Measurements from ENCODE around the gene ACVR1B. TPM values are rescaled to one million over a fixed set of nuclear protein-coding genes. Genes with fewer than 3 reads are reported as not detected.

Gene ACVR1B
- 92.7 and 112 TPM in 2 replicates for total RNA-seq (2022)
- percentile 97 among the genes with signal in this experiment for Bru-seq, nascent RNA
- percentile 93 among the genes with signal in this experiment for BruChase-seq, experiment 1, labeled RNA remaining after a 2-hour chase
- BruChase-seq, experiment 2, labeled RNA remaining after a 6-hour chase = percentile 93 among the genes with signal in this experiment
- long read RNA-seq, partial matches to known transcripts = 3 of 24 reads
- long read RNA-seq, other reads (novel, unspliced or antisense) = 21 of 24 reads

- Histone ChIP-seq H3K9me3 (no peaks in the 10 kb centered on the region), H3K36me3 (ENCODE audit: control insufficient read depth, insufficient read depth, low read length) (no peaks in the 10 kb centered on the region), H3K4me3 (ENCODE audit: low read depth, low read length) (peak within 1 kb of the TSS; percentile 72), H3K27me3 (replicated peaks; ENCODE audit: control insufficient read depth, insufficient read depth, low read length) (no peaks in the 10 kb centered on the region), H3K4me1 (peaks cover 28% of the 10 kb centered on the region)
- peak within 1 kb of the TSS; percentile 78 for H3K27ac Mint-ChIP-seq (ENCODE audit: unreplicated experiment)
- POLR2A ChIA-PET = interaction anchor here (0.5 to 0.9 kb wide), 3 partner anchors 11 to 33 kb away, joined by 3 to 8 read pairs (median 4); no protein-coding TSS in a partner anchor
- peak within 1 kb of the TSS; percentile 87 for H3K4me3 Mint-ChIP-seq (ENCODE audit: unreplicated experiment)
- H3K9me3 Mint-ChIP-seq (ENCODE audit: unreplicated experiment) = no peaks in the 10 kb centered on the region
- peak; percentile 93 to 94 for DNase-seq
- TF ChIP-seq CTCF (IDR thresholded peaks at IDR 0.05; ENCODE audit: insufficient read depth in 1 of 2, low read depth in 1 of 2, low read length in 1 of 2, severe bottlenecking in 1 of 2, unreplicated experiment in 1 of 2) = no peak
- peaks cover 15% of the 10 kb centered on the region for H3K36me3 Mint-ChIP-seq (ENCODE audit: insufficient read depth, unreplicated experiment)
- H3K27me3 Mint-ChIP-seq (ENCODE audit: insufficient read depth, unreplicated experiment) = no peaks in the 10 kb centered on the region
- intact Hi-C loops (cut with micrococcal nuclease; ENCODE audit: unreplicated experiment) = loop anchor here (1.0 kb wide), 2 partner anchors 10 to 25 kb away; no protein-coding TSS in a partner anchor
- CTCF ChIA-PET = interaction anchor here (1.4 kb wide), 1 partner anchor 74 kb away, joined by 6 read pairs; no protein-coding TSS in a partner anchor
- H3K4me1 Mint-ChIP-seq (ENCODE audit: low read depth, unreplicated experiment) = peaks cover 33% of the 10 kb centered on the region
- no TSS peak for BruUV-seq (replicated peaks)
These were observed at the start of gene ACVR1B for GRCh38 chr12:51951199-51951842. TSS of gene ACVR1B (plus strand) at chr12:51951699. CDS start at chr12:51951744, 45 bp downstream.

- Mint-ChIP-seq H3K27me3 (ENCODE audit: insufficient read depth, unreplicated experiment) (no peaks in the 10 kb centered on the region), H3K9me3 (ENCODE audit: unreplicated experiment) (no peaks in the 10 kb centered on the region), H3K4me1 (ENCODE audit: low read depth, unreplicated experiment) (peaks cover 8% of the 10 kb centered on the region), H3K36me3 (ENCODE audit: insufficient read depth, unreplicated experiment) (no peaks in the 10 kb centered on the region), H3K4me3 (ENCODE audit: unreplicated experiment) (no peak overlapping the region), H3K27ac (ENCODE audit: unreplicated experiment) (peak overlapping the region; percentile 8)
- Histone ChIP-seq H3K9me3 (no peaks in the 10 kb centered on the region), H3K27me3 (replicated peaks; ENCODE audit: control insufficient read depth, insufficient read depth, low read length) (no peaks in the 10 kb centered on the region), H3K36me3 (ENCODE audit: control insufficient read depth, insufficient read depth, low read length) (no peaks in the 10 kb centered on the region), H3K4me1 (peaks cover 6% of the 10 kb centered on the region), H3K4me3 (ENCODE audit: low read depth, low read length) (no peak overlapping the region)
- TF ChIP-seq CTCF (IDR thresholded peaks at IDR 0.05; ENCODE audit: insufficient read depth in 1 of 2, low read depth in 1 of 2, low read length in 1 of 2, severe bottlenecking in 1 of 2, unreplicated experiment in 1 of 2) = no peak
- intact Hi-C loops (cut with micrococcal nuclease; ENCODE audit: unreplicated experiment) = no loop called here
- no TSS peak for BruUV-seq (replicated peaks)
- ChIA-PET POLR2A (no interaction called here), CTCF (interaction anchor here (1.2 kb wide), 1 partner anchor 13 kb away, joined by 3 read pairs; no protein-coding TSS in a partner anchor)
- DNase-seq = no peak
These were observed 49.6 kb upstream of the ACVR1B start for GRCh38 chr12:51901881-51902280.

GRCh38 chr12:51904951-51905470 lies 46.5 kb upstream of the ACVR1B start:
- TF ChIP-seq CTCF (IDR thresholded peaks at IDR 0.05; ENCODE audit: insufficient read depth in 1 of 2, low read depth in 1 of 2, low read length in 1 of 2, severe bottlenecking in 1 of 2, unreplicated experiment in 1 of 2) = no peak
- no peak overlapping the region for H3K4me3 ChIP-seq (ENCODE audit: low read depth, low read length)
- H3K27ac Mint-ChIP-seq (ENCODE audit: unreplicated experiment) = no peak overlapping the region
- H3K4me1 Mint-ChIP-seq (ENCODE audit: low read depth, unreplicated experiment) = peaks cover 8% of the 10 kb centered on the region
- H3K27me3 Mint-ChIP-seq (ENCODE audit: insufficient read depth, unreplicated experiment) = no peaks in the 10 kb centered on the region
- H3K36me3 Mint-ChIP-seq (ENCODE audit: insufficient read depth, unreplicated experiment) = no peaks in the 10 kb centered on the region
- peak in 1 of 2 experiments; percentile 14 for DNase-seq
- no peaks in the 10 kb centered on the region for H3K9me3 Mint-ChIP-seq (ENCODE audit: unreplicated experiment)
- no peaks in the 10 kb centered on the region for H3K27me3 ChIP-seq (replicated peaks; ENCODE audit: control insufficient read depth, insufficient read depth, low read length)
- CTCF ChIA-PET = interaction anchor here (0.7 to 0.9 kb wide), 2 partner anchors 11 to 128 kb away, joined by 4 to 5 read pairs; no protein-coding TSS in a partner anchor
- POLR2A ChIA-PET = no interaction called here
- H3K36me3 ChIP-seq (ENCODE audit: control insufficient read depth, insufficient read depth, low read length) = no peaks in the 10 kb centered on the region
- no TSS peak for BruUV-seq (replicated peaks)
- no peaks in the 10 kb centered on the region for H3K9me3 ChIP-seq
- H3K4me1 ChIP-seq = peaks cover 6% of the 10 kb centered on the region
- intact Hi-C loops (cut with micrococcal nuclease; ENCODE audit: unreplicated experiment) = no loop called here
- no peak overlapping the region for H3K4me3 Mint-ChIP-seq (ENCODE audit: unreplicated experiment)

Data from Caco-2 (cell line).